ENCODE results near the gene PRG3. TPM values are rescaled to one million over a fixed set of nuclear protein-coding genes. Genes with fewer than 3 reads are reported as not detected.

Gene PRG3
- total and polyA plus RNA-seq, 2 of the 13 experiments (the other 11 are each of a cell fraction or from before 2014, with no cell fraction given), result not detected

DNA sequence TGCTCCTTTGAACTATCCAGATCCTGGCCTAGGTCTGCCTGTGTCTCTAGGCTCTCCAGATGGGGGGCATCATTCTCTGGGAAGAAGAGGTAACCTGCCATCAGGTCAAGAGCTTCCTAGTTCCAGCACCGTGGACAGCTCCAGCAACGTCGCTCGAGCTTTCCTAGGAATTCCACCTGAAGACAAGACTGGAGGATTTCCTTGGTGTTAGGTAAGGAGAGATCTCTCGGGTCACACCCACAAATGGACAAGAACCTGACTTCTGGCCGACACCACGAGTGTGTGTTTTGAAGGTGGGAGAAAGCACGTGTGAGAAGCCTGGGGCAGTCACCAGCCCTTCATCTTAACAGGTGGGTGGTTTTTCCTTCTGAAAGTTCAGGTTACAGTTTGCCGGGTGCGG, 1.2 kb downstream of the PRG3 start (continued):
- TF ChIP-seq, protein P1, sequence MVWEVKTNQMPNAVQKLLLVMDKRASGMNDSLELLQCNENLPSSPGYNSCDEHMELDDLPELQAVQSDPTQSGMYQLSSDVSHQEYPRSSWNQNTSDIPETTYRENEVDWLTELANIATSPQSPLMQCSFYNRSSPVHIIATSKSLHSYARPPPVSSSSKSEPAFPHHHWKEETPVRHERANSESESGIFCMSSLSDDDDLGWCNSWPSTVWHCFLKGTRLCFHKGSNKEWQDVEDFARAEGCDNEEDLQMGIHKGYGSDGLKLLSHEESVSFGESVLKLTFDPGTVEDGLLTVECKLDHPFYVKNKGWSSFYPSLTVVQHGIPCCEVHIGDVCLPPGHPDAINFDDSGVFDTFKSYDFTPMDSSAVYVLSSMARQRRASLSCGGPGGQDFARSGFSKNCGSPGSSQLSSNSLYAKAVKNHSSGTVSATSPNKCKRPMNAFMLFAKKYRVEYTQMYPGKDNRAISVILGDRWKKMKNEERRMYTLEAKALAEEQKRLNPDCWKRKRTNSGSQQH (CRISPR knock-in tag; IDR thresholded peaks at IDR 0.05; ENCODE audit: low read depth), result peak; percentile 63; the same call in 1 of the 2 replicates
- TF ChIP-seq, protein P2, sequence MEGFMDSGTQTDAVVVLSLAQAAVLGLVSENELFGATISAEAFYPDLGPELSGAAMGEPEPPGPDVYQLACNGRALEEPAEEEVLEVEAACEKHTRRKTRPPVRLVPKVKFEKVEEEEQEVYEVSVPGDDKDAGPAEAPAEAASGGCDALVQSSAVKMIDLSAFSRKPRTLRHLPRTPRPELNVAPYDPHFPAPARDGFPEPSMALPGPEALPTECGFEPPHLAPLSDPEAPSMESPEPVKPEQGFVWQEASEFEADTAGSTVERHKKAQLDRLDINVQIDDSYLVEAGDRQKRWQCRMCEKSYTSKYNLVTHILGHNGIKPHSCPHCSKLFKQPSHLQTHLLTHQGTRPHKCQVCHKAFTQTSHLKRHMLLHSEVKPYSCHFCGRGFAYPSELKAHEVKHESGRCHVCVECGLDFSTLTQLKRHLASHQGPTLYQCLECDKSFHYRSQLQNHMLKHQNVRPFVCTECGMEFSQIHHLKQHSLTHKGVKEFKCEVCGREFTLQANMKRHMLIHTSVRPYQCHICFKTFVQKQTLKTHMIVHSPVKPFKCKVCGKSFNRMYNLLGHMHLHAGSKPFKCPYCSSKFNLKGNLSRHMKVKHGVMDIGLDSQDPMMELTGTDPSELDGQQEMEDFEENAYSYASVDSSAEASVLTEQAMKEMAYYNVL (CRISPR knock-in tag; IDR thresholded peaks at IDR 0.05; ENCODE audit: borderline replicate concordance), result no peak
- TF ChIP-seq ZNF232 (CRISPR knock-in tag; IDR thresholded peaks at IDR 0.05; ENCODE audit: borderline replicate concordance), result 0 out of 2 replicates have a peak, but pooled peaks have one; percentile 40
- no peak for TF ChIP-seq ZNF556 (CRISPR knock-in tag; IDR thresholded peaks at IDR 0.05; ENCODE audit: borderline replicate concordance)
- TF ChIP-seq EHMT2 (IDR thresholded peaks at IDR 0.05; ENCODE audit: borderline replicate concordance, low read depth, low read length), result peak; percentile 91
- TF ChIP-seq RARA (CRISPR knock-in tag; IDR thresholded peaks at IDR 0.05), result peak; percentile 22; the same call in 1 of the 2 replicates
- TF ChIP-seq JUNB (CRISPR knock-in tag; IDR thresholded peaks at IDR 0.05; ENCODE audit: borderline replicate concordance), result no peak
- TF ChIP-seq TSC22D2 (CRISPR knock-in tag; IDR thresholded peaks at IDR 0.05; ENCODE audit: borderline replicate concordance), result 0 out of 2 replicates have a peak, but pooled peaks have one; percentile 32
- TF ChIP-seq SCMH1 (CRISPR knock-in tag; IDR thresholded peaks at IDR 0.05; ENCODE audit: borderline replicate concordance), result no peak
- peak; percentile 33; the same call in 1 of the 2 replicates for TF ChIP-seq SAP130 (CRISPR knock-in tag; IDR thresholded peaks at IDR 0.05; ENCODE audit: low read depth)
- no peak for TF ChIP-seq GATAD2A (CRISPR knock-in tag; IDR thresholded peaks at IDR 0.05)
- TF ChIP-seq, protein P3, sequence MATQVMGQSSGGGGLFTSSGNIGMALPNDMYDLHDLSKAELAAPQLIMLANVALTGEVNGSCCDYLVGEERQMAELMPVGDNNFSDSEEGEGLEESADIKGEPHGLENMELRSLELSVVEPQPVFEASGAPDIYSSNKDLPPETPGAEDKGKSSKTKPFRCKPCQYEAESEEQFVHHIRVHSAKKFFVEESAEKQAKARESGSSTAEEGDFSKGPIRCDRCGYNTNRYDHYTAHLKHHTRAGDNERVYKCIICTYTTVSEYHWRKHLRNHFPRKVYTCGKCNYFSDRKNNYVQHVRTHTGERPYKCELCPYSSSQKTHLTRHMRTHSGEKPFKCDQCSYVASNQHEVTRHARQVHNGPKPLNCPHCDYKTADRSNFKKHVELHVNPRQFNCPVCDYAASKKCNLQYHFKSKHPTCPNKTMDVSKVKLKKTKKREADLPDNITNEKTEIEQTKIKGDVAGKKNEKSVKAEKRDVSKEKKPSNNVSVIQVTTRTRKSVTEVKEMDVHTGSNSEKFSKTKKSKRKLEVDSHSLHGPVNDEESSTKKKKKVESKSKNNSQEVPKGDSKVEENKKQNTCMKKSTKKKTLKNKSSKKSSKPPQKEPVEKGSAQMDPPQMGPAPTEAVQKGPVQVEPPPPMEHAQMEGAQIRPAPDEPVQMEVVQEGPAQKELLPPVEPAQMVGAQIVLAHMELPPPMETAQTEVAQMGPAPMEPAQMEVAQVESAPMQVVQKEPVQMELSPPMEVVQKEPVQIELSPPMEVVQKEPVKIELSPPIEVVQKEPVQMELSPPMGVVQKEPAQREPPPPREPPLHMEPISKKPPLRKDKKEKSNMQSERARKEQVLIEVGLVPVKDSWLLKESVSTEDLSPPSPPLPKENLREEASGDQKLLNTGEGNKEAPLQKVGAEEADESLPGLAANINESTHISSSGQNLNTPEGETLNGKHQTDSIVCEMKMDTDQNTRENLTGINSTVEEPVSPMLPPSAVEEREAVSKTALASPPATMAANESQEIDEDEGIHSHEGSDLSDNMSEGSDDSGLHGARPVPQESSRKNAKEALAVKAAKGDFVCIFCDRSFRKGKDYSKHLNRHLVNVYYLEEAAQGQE (IDR thresholded peaks at IDR 0.05; ENCODE audit: borderline replicate concordance in 1 of 2, low read depth in 1 of 2, low read length in 2 of 2), result peak; percentile 86 to 98
- TF ChIP-seq ZFYVE20 (CRISPR knock-in tag; IDR thresholded peaks at IDR 0.05; ENCODE audit: borderline replicate concordance, low read depth), result no peak
- no peak for TF ChIP-seq NCOA1 (CRISPR knock-in tag; IDR thresholded peaks at IDR 0.05)
- TF ChIP-seq ZNF781 (CRISPR knock-in tag; IDR thresholded peaks at IDR 0.05; ENCODE audit: borderline replicate concordance, not compliant biosample characterization), result no peak
- TF ChIP-seq, protein P4, sequence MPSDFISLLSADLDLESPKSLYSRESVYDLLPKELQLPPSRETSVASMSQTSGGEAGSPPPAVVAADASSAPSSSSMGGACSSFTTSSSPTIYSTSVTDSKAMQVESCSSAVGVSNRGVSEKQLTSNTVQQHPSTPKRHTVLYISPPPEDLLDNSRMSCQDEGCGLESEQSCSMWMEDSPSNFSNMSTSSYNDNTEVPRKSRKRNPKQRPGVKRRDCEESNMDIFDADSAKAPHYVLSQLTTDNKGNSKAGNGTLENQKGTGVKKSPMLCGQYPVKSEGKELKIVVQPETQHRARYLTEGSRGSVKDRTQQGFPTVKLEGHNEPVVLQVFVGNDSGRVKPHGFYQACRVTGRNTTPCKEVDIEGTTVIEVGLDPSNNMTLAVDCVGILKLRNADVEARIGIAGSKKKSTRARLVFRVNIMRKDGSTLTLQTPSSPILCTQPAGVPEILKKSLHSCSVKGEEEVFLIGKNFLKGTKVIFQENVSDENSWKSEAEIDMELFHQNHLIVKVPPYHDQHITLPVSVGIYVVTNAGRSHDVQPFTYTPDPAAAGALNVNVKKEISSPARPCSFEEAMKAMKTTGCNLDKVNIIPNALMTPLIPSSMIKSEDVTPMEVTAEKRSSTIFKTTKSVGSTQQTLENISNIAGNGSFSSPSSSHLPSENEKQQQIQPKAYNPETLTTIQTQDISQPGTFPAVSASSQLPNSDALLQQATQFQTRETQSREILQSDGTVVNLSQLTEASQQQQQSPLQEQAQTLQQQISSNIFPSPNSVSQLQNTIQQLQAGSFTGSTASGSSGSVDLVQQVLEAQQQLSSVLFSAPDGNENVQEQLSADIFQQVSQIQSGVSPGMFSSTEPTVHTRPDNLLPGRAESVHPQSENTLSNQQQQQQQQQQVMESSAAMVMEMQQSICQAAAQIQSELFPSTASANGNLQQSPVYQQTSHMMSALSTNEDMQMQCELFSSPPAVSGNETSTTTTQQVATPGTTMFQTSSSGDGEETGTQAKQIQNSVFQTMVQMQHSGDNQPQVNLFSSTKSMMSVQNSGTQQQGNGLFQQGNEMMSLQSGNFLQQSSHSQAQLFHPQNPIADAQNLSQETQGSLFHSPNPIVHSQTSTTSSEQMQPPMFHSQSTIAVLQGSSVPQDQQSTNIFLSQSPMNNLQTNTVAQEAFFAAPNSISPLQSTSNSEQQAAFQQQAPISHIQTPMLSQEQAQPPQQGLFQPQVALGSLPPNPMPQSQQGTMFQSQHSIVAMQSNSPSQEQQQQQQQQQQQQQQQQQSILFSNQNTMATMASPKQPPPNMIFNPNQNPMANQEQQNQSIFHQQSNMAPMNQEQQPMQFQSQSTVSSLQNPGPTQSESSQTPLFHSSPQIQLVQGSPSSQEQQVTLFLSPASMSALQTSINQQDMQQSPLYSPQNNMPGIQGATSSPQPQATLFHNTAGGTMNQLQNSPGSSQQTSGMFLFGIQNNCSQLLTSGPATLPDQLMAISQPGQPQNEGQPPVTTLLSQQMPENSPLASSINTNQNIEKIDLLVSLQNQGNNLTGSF (CRISPR knock-in tag; IDR thresholded peaks at IDR 0.05), result no peak

Measured in HepG2 (cell line).